ENCODE measurements around the gene TCERG1L.
"Not testable (repeated sequence)": the region's sequence is repeated elsewhere in the genome, so short reads cannot be mapped to it uniquely, and the experiment has no call there.

The TCERG1L gene

GRCh38 chr10:131117416-131118212 is 193.9 kb downstream of the TCERG1L start:
- no peak for DNase-seq

GRCh38 chr10:131116991-131117375 is 194.5 kb downstream of the TCERG1L start:
- no peak for DNase-seq

GRCh38 chr10:131116216-131116990 is 195.1 kb downstream of the TCERG1L start:
- DNase-seq, result no peak

- no peak for DNase-seq
These were observed 195.7 kb downstream of the TCERG1L start for GRCh38 chr10:131115801-131116200.

- no peak for DNase-seq
These were observed 196.2 kb downstream of the TCERG1L start for GRCh38 chr10:131115321-131115720.

GRCh38 chr10:131114846-131115245 is 196.7 kb downstream of the TCERG1L start:
- no peak for DNase-seq

- no peak for DNase-seq
These were observed 197.7 kb downstream of the TCERG1L start for GRCh38 chr10:131113709-131114291.

- DNase-seq, result no peak
These were observed 198.4 kb downstream of the TCERG1L start for GRCh38 chr10:131113165-131113564.

- DNase-seq, result no peak
These were observed 198.8 kb downstream of the TCERG1L start for GRCh38 chr10:131112691-131113090.

- DNase-seq, result no peak
These were observed 199.9 kb downstream of the TCERG1L start for GRCh38 chr10:131111471-131112080.

GRCh38 chr10:131111007-131111406 is 200.5 kb downstream of the TCERG1L start:
- DNase-seq, result no peak

GRCh38 chr10:131110241-131110783 is 201.2 kb downstream of the TCERG1L start:
- DNase-seq, result no peak

- no peak for DNase-seq
These were observed 201.8 kb downstream of the TCERG1L start for GRCh38 chr10:131109726-131110125.

- DNase-seq, result no peak
These were observed 202.2 kb downstream of the TCERG1L start for GRCh38 chr10:131109291-131109690.

GRCh38 chr10:131107970-131108369 is 203.6 kb downstream of the TCERG1L start:
- DNase-seq, result no peak

GRCh38 chr10:131102676-131103075 is 208.8 kb downstream of the TCERG1L start:
- no peak for DNase-seq

GRCh38 chr10:131102147-131102546 is 209.4 kb downstream of the TCERG1L start:
- DNase-seq, result no peak

- not testable (repeated sequence) for DNase-seq
These were observed 210.8 kb downstream of the TCERG1L start for GRCh38 chr10:131100418-131101410.

GRCh38 chr10:131099028-131099726 is 212.3 kb downstream of the TCERG1L start:
- no peak for DNase-seq

- DNase-seq, result no peak
These were observed 213.0 kb downstream of the TCERG1L start for GRCh38 chr10:131098416-131098952.

GRCh38 chr10:131096031-131096430 is 215.5 kb downstream of the TCERG1L start:
- no peak for DNase-seq

Data from NCI-H82 (cell line).